K562 (cell line): ENCODE data around the gene CD1D. TPM values are rescaled to one million over a fixed set of nuclear protein-coding genes. Genes with fewer than 3 reads are reported as not detected.

Experiments used
- ATAC-seq: fragments of 200-7000 bp; cut with Tn5 transposase; 3 replicates; pipeline ENCODE4 v1.9.1; 2020; ENCODE audit warnings: moderate library complexity
- BruUV-seq: library from RNA; stranded (reverse); fragments of 400-500 nt; replicated peaks from 2 replicates; lab custom pipeline; 2021; lab: Mats Ljungman, UMichigan
- CTCF ChIA-PET: fragments of 300-600 bp; formaldehyde crosslinking; extraction: SDS; loops from one replicate; lab custom pipeline; 2021; ENCODE audit warnings: low intra/inter-chr PET ratio; lab: Yijun Ruan, JAX
- POLR2A ChIA-PET: fragments of 300-600, 350-650 bp; sonication (Branson Sonifier 250); formaldehyde crosslinking; extraction: SDS; loops from one replicate; lab custom pipeline; 2021; ENCODE audit warnings: antibody characterized with exemption, inconsistent platforms; lab: Yijun Ruan, JAX
- DNase-seq, 4 experiments: peaks; one replicate each; pipeline versions ENCODE4 v3.0.0 to v3.0.0-alpha.2; 2011 to 2018; ENCODE audit warnings: low spot score in 3 of 4, mixed read lengths in 3 of 4; ENCODE audit errors: extremely low read depth in 1 of 4
- FAIRE-seq: peaks from 2 replicates; lab custom pipeline; 2011; peaks lifted over from hg19 to GRCh38; lab: Jason Lieb, UNC
- H2AFZ ChIP-seq: 2 replicates; pipeline ENCODE4 v1.6.0; 2011; ENCODE audit warnings: low read depth, low read length, control low read depth, inconsistent platforms
- H3K27ac ChIP-seq: fragments of 200-600 bp; 3 replicates; pipeline ENCODE4 v1.8.0; 2011; ENCODE audit warnings: low read depth, mild to moderate bottlenecking, control low read depth, inconsistent platforms, low read length, moderate library complexity, mixed read lengths; ENCODE audit errors: extremely low read depth
- H3K27me3 ChIP-seq, 2 experiments: fragments of 300-600 bp in 1 of 2; 2 replicates in 1 of 2; 3 replicates in 1 of 2; pipeline versions ENCODE4 v1.6.0 to v1.8.0; 2011; ENCODE audit warnings: inconsistent platforms in 2 of 2, low read length in 2 of 2, mild to moderate bottlenecking in 1 of 2, mixed read lengths in 1 of 2, moderate library complexity in 1 of 2; ENCODE audit not compliant: control insufficient read depth in 2 of 2, insufficient read depth in 2 of 2
- H3K36me3 ChIP-seq: fragments of 300-600 bp; 3 replicates; pipeline ENCODE4 v1.8.0; 2011; ENCODE audit warnings: mild to moderate bottlenecking, low read length, inconsistent platforms; ENCODE audit not compliant: control insufficient read depth, insufficient read depth
- H3K4me1 ChIP-seq, 2 experiments: fragments of 200-600 bp in 1 of 2; replicated peaks in 1 of 2; 2 replicates in 1 of 2; 3 replicates in 1 of 2; pipeline versions ENCODE4 v1.5.1 to v1.8.0; 2011; ENCODE audit warnings: inconsistent platforms in 2 of 2, low read length in 2 of 2, mild to moderate bottlenecking in 1 of 2, mixed read lengths in 1 of 2, moderate library complexity in 1 of 2; ENCODE audit not compliant: control insufficient read depth in 2 of 2, insufficient read depth in 2 of 2
- H3K4me2 ChIP-seq: 2 replicates; pipeline ENCODE4 v1.6.1; 2011; ENCODE audit warnings: low read length, control low read depth, inconsistent platforms, mixed read lengths; ENCODE audit not compliant: insufficient read depth
- H3K4me3 ChIP-seq: fragments of 200-600 bp; sonication (generic), shearing (Covaris generic); 2 replicates; pipeline ENCODE4 v1.5.1; 2016; ENCODE audit warnings: control low read depth, inconsistent platforms
- H3K79me2 ChIP-seq: fragments of 200-600 bp; 3 replicates; pipeline ENCODE4 v1.8.0; 2011; ENCODE audit warnings: low read length, inconsistent platforms; ENCODE audit not compliant: control insufficient read depth, insufficient read depth
- H3K9ac ChIP-seq, 2 experiments: 2 replicates each; pipeline versions ENCODE4 v1.6.0 to v1.6.1; 2011; ENCODE audit warnings: low read depth in 2 of 2, low read length in 2 of 2, control low read depth in 1 of 2, inconsistent platforms in 1 of 2, mild to moderate bottlenecking in 1 of 2, mixed read lengths in 1 of 2; ENCODE audit not compliant: insufficient read depth in 1 of 2
- H3K9me1 ChIP-seq: one replicate; pipeline ENCODE4 v1.6.0; 2011; ENCODE audit warnings: inconsistent platforms, mild to moderate bottlenecking, low read length, moderate library complexity; ENCODE audit not compliant: control insufficient read depth, insufficient read depth
- H3K9me3 ChIP-seq: replicated peaks from 2 replicates; pipeline ENCODE4 v1.5.1; 2011; ENCODE audit warnings: low read depth, low read length, inconsistent platforms; ENCODE audit not compliant: control insufficient read depth, insufficient read depth
- H4K20me1 ChIP-seq: replicated peaks from 2 replicates; pipeline ENCODE4 v1.6.1; 2011; ENCODE audit warnings: low read length, inconsistent platforms, mixed read lengths; ENCODE audit not compliant: control insufficient read depth, insufficient read depth
- FOSL1 ChIP-seq: fragments of 200-800 bp; sonication (Bioruptor generic); conservative IDR thresholded peaks from 2 replicates; pipeline ENCODE4 v1.6.1; 2016; ENCODE audit warnings: missing genetic modification characterization, missing compliant biosample characterization
- PRPF4 ChIP-seq: fragments of 200-400 bp; formaldehyde crosslinking; IDR thresholded peaks from one replicate; pipeline ENCODE4 v1.6.1; 2017; ENCODE audit warnings: low read length, low read depth, mild to moderate bottlenecking; ENCODE audit not compliant: insufficient read depth, poor library complexity, severe bottlenecking
- UBTF ChIP-seq, 2 experiments: IDR thresholded peaks; 2 replicates each; pipeline ENCODE4 v1.6.1; 2012; ENCODE audit warnings: improper control_type of control experiment in 2 of 2, low read depth in 2 of 2, low read length in 2 of 2, borderline replicate concordance in 1 of 2
- ZNF316 ChIP-seq: fragments of 450-650 bp; IDR thresholded peaks from 2 replicates; pipeline ENCODE4 v1.6.1; 2016
- ZNF696 ChIP-seq: fragments of 250-450 bp; sonication (Bioruptor Pico); conservative IDR thresholded peaks from 2 replicates; pipeline ENCODE4 v1.4.0; 2020; ENCODE audit warnings: mild to moderate bottlenecking, moderate library complexity
- WGBS: fragments of 100-300 bp; shearing (Covaris generic); methylation state at CpG from one replicate; pipeline ENCODE4 v1.1.6; 2016; ENCODE audit warnings: low coverage, mixed read lengths; ENCODE audit not compliant: insufficient coverage; ENCODE audit errors: missing lambda C conversion rate; 5-methylcytosine and 5-hydroxymethylcytosine counted together
- in situ Hi-C: fragments of 300-500 bp; cut with MboI; formaldehyde crosslinking; loops from 4 replicates; pipeline ENCODE4 v1.15.0; 2018; ENCODE audit warnings: inconsistent platforms, mixed read lengths
- intact Hi-C: fragments of 100-400 bp; cut with micrococcal nuclease; formaldehyde crosslinking; loops from 2 replicates; pipeline ENCODE4 v1.14.2; 2022
- polyA plus RNA-seq, 8 experiments: library from polyadenylated mRNA; depleted of rRNA in 4 of 8; stranded (reverse) in 5 of 8; unstranded in 3 of 8; fragments of >200 nt; fragmentation: Nextera tagmentation in 2 of 8; fragmentation: Illumina TruSeq in 1 of 8; extraction: Ambion mirVana in 2 of 8; extraction: Trizol in 1 of 8; gene quantifications; 2 replicates each; pipeline versions ENCODE4 v1.2.1 to v1.2.3, GENCODE V29; 2011 to 2014; ENCODE audit warnings: inconsistent platforms in 1 of 8, missing spikeins in 1 of 8
- total RNA-seq, 7 experiments: library from RNA; depleted of rRNA in 6 of 7; stranded (reverse); fragments of >200 nt in 6 of 7; fragmentation: Illumina TruSeq in 2 of 7; extraction: Trizol in 2 of 7; gene quantifications; 2 replicates each; pipeline versions ENCODE4 v1.2.1 to v1.2.3, GENCODE V29; 2011 to 2021; ENCODE audit warnings: low replicate concordance in 1 of 7

CD1D gene
- total and polyA plus RNA-seq, 9 of the 15 experiments (the other 6 are each of a cell fraction or from before 2014, with no cell fraction given): 0.03 TPM; not detected in 8

DNA sequence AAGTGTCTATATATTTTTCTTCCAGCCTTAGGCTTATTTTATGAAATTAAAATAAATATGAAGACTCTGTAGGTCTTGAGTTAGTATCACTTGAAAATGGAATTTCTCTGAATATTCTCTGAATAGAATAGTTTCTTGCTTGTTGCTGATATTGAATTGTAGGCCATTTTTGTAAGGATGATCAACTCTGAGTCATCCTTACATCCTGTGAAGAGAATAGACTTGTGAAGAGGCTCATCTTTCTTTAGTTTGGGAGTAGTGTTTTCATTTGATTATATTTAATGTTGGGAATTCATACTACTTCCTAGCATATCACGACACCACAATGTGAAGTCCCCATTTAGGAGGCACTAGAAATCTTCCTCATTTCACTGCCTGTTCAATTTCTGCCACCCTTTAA is 27.5 kb upstream of the CD1D start:
- no peaks in the 10 kb centered on the region for H3K27me3 ChIP-seq
- no peak overlapping the region for H3K4me2 ChIP-seq
- intact Hi-C loops (no loop called here), in situ Hi-C loops (no loop called here)
- H3K9me1 ChIP-seq: peaks cover 3% of the 10 kb centered on the region
- H3K36me3 ChIP-seq: no peaks in the 10 kb centered on the region
- H3K9ac ChIP-seq: no peak overlapping the region
- ATAC-seq (no peak), FAIRE-seq (no peak), DNase-seq (no peak)
- POLR2A ChIA-PET: interaction anchor here (1.2 kb wide), 1 partner anchor 10 kb away, joined by 4 read pairs; no protein-coding TSS in a partner anchor
- H3K4me3 ChIP-seq: no peak overlapping the region
- BruUV-seq: no TSS peak
- H3K9me3 ChIP-seq: no peaks in the 10 kb centered on the region
- H3K27ac ChIP-seq: no peak overlapping the region
- 0% methylated on average over 1 of the region's 1 CpG for WGBS
- peaks cover 7 to 9% of the 10 kb centered on the region in 2 experiments; a peak in 4 of 5 replicates for H3K4me1 ChIP-seq
- CTCF ChIA-PET: no interaction called here
- TF ChIP-seq PRPF4 (no peak), ZNF316 (no peak), FOSL1 (peak; percentile 53; the same call in 1 of the 2 replicates), UBTF (IDR thresholded peaks at IDR 0.05; ENCODE audit: borderline replicate concordance in 1 of 2, low read depth in 2 of 2, low read length in 2 of 2) (no peak), ZNF696 (CRISPR knock-in tag) (no peak)
- H2AFZ ChIP-seq: no peak overlapping the region
- H3K79me2 ChIP-seq: no peaks in the 10 kb centered on the region
- no peaks in the 10 kb centered on the region for H4K20me1 ChIP-seq
